AML-193 (cell line): ENCODE results near the gene CCL26.
"Not testable (repeated sequence)": the region's sequence is repeated elsewhere in the genome, so short reads cannot be mapped to it uniquely, and the experiment has no call there.

ENCODE experiments used
- DNase-seq, 2 experiments: peaks; one replicate each; lab custom pipeline; 2025; lab: John Stamatoyannopoulos, UW

CCL26 gene

GRCh38 chr7:75792567-75792966, 20.6 kb upstream of the CCL26 start:
- DNase-seq, result not testable (repeated sequence)

DNA sequence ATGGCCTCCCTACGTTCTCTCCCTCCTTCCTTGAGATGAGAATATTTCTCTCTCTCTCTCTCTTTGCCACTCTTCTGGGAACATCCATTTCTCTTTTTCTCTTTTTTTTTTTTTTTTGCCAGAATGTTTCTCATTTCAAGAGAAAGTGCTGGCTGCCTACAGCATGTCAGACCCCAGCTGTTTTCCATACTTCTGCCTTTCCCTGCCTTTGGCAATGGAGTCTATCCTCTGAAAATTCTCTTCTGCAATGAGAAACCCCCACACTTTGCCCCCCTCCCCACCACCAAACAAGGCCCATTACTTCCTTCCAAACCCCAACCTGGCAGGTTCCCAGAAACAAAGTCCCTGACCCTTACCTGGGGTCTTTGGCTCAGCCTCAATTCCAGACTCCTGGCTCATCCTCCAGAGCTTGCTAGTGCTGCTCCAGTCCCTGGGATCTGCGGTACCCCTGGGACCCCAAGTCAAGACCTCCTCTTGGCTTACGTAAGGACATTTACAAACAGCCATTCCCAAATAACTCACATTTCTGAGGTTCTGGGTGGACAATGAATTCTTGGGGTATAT, 17.4 kb upstream of the CCL26 start:
- DNase-seq, result no peak

DNA sequence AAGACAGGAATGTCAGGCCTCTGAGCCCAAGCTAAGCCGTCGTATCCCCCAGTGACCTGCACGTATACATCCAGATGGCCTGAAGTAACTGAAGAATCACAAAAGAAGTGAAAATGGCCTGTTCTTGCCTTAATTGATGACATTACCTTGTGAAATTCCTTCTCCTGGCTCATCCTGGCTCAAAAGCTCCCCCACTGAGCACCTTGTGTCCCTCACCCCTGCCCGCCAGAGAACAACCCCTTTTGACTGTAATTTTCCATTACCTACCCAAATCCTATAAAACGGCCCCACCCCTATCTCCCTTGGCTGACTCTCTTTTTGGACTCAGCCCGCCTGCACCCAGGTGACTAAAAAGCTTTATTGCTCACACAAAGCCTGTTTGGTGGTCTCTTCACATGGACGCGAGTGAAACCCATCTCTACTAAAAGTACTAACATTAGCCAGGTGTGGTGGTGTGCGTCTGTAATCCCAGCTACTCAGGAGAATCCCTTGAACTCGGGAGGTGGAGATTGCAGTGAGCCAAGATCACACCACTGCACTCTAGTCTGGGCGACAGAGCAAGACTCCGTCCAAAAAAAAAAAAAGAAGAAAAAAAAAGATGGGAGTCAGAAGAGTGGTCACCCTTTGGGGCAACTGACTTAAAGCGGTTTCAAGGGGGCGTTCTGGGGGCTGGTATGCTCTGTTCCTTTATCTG, 16.3 kb upstream of the CCL26 start:
- DNase-seq, result not testable (repeated sequence)

- DNase-seq, result not testable (repeated sequence)
These were observed 11.0 kb upstream of the CCL26 start for GRCh38 chr7:75783058-75783457.

DNA sequence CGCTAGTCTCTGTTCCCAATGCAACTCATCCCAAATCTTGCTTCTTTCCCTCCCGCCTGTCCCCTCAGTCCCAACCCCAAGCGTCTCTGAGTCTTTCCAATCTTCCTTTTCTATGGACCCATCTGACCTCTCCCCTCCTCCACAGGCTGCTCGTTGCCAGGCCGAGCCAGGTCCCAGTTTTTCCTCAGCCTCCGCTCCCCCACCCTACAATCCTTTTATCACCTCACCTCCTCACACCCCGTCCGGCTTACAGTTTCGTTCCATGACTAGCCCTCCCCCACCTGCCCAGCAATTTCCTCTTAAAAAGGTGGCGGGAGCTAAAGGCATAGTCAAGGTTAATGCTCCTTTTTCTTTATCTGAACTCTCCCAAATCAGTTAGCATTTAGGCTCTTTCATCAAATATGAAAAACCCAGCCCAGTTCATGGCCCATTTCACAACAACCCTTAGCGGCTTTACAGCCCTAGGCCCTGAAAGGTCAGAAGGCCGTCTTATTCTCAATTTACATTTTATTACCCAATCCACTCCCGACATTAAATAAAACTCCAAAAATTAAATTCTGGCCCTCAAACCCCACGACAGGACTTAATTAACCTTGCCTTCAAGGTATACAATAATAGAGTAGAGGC, 8.7 kb upstream of the CCL26 start:
- DNase-seq, result not testable (repeated sequence)

DNA sequence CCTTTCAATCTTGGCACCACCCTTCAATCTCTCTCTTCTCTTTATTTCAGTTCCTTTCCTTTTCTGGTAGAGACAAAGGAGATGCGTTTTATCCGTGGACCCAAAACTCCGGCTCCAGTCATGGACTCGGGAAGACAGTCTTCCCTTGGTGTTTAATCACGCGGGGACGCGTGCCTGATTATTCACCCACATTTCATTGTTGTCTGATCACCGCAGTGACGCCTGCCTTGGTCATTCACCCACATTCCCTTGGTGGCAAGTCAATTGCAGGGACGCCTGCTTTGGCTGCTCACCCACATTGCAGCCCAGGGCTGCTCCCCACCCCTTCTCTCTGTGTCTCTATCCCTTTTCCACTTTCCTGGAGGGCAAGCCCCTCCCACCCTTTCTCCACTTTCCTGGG, 7.5 kb upstream of the CCL26 start:
- DNase-seq, result not testable (repeated sequence)

- DNase-seq, result not testable (repeated sequence)
These were observed 7.0 kb upstream of the CCL26 start for GRCh38 chr7:75779035-75779434.

GRCh38 chr7:75776295-75776971, 4.4 kb upstream of the CCL26 start:
- no peak for DNase-seq

DNA sequence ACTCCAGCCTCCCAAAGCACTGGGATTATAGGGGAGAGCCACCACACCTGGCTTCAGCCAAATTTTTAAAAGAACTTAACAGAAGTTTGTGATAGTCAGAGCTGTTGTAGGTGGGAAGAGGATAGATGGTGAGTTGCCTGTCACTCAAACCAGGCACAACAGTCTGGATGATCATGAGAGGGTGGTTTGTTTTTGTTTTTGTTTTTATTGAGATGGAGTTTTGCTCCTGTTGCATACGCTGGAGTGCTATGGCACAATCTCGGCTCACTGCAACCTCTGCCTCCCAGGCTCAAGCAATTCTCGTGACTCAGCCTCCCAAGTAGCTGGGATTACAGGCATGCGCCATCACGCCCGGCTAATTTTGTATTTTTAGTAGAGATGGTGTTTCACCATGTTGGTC, 1.9 kb upstream of the CCL26 start:
- DNase-seq, result not testable (repeated sequence)

GRCh38 chr7:75771224-75771623, 787 bp downstream of the CCL26 start:
- no peak for DNase-seq

DNA sequence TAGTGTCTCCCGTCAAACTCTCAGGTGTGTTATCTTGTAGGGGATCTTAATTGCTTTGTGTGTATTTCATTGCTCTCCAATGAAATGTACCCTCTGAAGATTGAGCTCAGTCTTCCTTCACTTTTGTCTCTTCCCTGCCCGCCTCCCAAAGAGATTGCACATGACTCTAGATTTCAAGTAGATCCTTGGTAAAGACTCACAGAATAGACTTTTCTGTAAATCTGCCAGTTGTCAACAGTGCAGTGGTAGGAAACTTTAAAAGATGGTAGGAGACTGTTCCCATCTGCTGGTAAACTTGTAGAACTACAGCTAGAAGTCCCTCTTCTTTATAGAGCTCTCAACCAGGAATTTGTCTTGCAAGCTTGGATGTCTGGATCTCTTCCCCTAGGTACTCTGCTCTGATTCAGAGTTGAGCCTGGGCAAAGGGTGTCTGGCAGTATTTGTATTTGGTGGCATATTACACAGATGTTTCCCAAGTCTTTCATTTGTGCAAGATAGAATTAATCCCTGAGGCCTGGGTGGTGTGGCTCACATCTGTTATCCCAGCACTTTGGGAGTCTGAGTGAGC, 9.6 kb downstream of the CCL26 start:
- DNase-seq, result peak; percentile 60 to 71

DNA sequence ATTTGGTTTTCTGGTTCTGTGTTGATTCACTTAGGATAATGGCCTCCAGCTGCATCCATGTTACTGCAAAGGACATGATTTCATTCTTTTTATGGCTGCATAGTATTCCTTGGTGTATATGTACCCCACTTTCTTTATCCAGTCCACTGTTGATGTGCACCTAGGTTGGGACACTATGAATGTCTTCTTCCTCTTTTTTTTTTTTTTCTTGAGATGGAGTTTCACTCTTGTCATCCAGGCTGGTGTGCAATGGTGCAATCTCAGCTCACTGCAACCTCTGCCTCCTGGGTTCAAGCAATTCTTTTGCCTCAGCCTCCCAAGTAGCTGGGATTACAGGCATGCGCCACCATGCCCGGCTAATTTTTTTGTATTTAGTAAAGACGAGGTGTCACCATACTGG, 10.2 kb downstream of the CCL26 start:
- peak; percentile 4 to 11 for DNase-seq

GRCh38 chr7:75758491-75758890, 13.5 kb downstream of the CCL26 start:
- no peak for DNase-seq

- no peak for DNase-seq
These were observed 14.2 kb downstream of the CCL26 start for GRCh38 chr7:75757860-75758259.

GRCh38 chr7:75756991-75757676, 14.9 kb downstream of the CCL26 start:
- DNase-seq, result peak; percentile 33 to 45

DNA sequence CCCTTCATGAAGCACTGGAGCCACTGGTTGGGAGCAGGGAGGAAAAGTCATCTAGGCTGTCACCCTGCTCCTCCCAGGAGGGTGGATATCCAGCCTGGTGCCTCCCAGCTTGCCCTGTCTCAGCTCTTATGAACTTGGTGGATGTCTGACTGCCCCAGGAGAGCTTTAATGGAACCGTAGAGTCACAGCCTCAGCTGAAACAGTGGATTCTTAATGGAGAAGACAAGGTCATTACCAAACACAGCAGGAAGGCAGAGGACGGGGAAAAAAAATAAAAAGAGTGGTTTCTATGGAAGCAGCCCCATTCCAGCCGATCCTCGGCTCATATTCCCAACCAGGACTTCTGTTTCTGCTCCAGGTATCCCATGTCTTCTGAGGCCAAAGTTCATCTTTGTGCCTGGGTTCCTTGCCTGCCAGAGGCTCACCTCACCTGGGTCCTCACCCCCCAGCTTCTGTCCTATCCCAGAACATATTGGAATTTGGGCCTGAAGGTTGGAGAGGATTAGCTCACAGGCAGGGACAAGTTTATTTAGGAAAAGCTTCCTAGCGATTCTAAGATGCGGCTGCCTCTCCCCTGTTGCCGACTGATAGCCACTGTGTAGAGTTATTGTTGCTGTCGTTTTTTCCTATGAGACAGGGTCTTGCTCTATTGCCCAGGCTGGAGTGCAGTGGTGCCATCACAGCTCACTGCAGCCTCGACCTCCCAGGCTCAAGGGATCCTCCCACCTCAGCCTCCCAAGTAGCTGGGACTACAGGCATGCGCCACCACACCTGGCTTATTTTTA, 15.6 kb downstream of the CCL26 start:
- no peak for DNase-seq

DNA sequence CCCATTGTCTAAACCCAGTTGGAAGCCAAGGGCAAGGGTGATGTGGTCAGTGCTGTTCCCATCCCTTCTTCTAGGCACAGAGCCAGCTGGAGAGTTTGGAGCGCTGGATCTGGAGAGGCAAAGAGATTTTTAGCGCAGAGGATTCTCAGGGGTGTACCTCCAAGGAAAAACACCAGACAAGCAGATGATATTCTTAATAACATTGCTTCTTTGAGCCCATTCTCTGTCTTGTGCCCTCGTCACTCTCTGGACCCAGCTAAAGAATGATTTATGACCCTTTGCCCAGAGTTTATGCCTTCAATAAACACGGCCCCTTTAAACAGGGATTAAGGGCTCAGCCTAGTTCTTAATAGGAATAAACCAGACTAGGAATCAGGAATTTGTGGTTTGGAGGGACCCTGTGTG, 28.6 kb downstream of the CCL26 start:
- no peak for DNase-seq

DNA sequence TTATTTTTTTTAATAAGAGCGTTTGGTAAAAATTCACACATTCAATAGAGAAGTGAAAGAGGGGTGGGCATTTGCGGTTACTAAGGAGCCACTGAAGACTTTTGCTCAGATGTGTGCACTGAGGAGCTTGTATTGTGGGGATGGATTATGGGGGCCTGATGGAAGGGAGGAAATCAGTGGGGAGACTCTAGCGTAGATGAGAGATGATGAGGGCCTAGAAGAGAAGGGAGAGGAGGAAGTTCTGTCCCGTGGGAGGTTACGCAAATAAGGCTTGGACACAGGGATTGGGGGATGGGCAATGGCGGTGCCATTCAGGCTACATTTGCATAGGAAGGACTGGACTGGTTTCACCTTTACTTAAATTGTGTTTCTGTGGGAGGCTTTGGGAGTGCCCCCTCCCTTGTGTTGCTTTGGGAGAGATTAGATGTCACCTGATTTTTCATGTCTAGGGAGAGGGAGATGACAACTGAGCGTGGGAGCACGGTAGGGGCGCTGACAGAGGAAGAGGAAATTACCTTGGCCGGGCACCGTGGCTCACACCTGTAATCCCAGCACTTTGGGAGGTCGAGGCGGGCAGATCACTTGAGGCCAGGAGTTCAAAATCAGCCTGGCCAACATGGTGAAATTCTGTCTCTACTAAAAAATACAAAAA, 31.0 kb downstream of the CCL26 start:
- peak; percentile 56 to 60 for DNase-seq

- no peak for DNase-seq
These were observed 32.0 kb downstream of the CCL26 start for GRCh38 chr7:75739796-75740672.
